ENCODE data around the gene STK10.

GRCh38 chr5:172055421-172055820 is 132.6 kb downstream of the STK10 start:
- TF ChIP-seq POLR2A (IDR thresholded peaks at IDR 0.05) = no peak
- TF ChIP-seq CTCF (IDR thresholded peaks at IDR 0.05) = no peak
